Suppressor macrophage (primary cell): ENCODE data around the gene RGS2.

Experiments used
- DNase-seq, 4 experiments: peaks; one replicate each; pipeline ENCODE4 v3.0.0-alpha.2; 2020 to 2022

RGS2 gene

DNA sequence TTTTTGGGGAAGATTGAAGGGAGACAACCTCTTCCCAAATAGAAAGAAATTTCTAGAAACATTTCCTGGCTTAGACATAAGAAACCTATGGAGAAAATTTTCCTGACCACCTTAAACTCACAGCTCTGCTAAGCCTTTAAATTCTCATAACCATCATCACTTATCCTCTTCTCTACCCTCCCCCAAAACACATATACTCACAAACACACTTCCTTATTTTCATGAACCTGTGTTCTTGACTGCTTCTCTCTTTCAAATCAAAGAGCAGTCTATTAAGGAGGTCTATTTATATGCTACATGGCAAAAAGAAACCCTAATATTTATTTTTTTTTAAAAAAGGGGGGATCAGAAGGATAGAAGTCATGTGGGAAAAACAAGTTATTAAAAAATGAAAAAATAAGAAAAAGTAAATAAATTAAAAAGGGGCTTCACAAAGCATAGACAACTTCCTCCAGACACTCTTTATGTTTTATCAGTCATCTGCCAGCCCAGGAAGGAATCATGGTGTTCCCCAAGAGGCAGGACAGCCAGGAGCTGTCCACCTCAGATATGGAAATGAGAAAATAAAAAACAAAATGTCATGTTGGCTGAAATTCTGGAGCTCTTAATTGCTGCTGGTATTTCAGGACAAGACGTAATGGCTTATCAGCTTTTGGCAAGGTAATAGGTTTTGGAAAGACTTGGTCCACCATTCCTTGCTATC is 12.8 kb upstream of the RGS2 start:
- DNase-seq = peak in 2 of 4 experiments; percentile 36 to 41

DNA sequence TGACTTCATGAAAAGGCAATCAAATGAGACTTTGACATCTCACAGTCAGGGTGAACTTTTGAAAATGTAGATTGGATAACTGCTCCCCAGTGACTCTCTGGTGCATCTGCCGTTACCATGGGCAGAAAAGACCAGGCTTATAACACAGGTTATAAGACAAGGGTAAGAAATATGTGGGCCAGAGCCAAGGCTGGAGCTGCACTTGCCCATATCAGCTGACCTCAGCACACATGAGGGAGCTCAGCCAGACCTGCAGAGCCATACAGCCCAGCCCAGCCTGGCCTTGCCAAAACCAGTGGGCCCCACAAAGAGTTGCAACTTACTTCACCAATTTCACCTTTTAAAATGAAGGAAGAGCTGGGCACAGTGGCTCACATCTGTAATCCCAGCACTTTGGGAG is 11.7 kb upstream of the RGS2 start:
- no peak for DNase-seq

DNA sequence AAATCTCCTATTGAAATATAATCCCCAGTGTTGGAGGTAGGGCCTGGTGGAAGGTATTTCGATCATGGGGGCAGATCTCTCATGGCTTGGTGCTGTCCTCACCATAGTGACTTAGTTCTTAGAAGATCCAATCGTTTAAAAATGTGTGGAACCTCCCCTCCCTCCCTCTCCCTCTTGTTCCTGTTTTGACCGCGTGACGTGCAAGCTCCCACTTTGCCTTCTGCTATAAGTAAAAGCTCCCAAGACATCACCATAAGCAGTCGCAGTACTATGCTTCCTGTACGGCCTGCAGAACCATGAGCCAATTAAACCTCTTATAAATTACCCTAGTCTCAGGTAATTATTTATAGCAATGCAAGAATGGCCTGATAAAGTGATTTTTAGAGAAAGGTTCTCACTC is 10.9 kb upstream of the RGS2 start:
- peak; percentile 54 to 75 (median 70) for DNase-seq

DNA sequence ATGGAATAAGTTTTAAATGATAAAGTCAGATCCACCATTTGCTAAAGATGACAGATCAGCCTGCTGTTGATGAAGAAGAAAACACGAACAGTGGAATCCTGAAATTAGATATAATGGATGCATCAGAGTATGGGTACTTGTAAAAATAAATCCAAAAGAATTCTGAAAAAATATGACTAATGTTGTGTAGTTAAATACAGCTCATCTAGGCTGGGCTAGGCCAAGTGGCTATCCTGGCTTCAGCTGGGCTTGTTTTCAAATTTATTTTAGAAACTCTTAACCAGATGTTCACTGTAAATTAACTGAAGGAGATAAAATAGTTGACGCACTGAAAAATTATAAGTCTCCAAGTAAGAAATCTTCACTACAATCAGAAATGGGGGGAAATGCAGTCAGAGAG is 7.4 kb upstream of the RGS2 start:
- no peak for DNase-seq

DNA sequence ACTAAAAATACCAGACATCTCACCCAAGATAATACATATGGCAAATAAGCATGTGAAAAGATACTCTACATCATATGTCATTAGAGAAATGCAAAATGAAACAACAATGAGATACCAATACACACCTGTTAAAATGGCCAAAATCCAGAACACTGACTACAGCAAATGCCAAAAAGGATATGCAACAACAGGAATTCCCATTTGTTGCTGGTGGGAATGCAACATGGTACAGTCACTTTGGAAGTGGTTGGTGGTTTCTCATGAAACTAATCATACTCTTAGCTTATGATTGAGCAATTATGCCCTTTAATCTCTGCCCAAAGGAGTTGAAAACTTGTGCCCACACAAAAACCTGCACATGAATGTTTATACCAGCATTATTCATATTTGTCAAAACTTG is 6.4 kb upstream of the RGS2 start:
- no peak for DNase-seq

DNA sequence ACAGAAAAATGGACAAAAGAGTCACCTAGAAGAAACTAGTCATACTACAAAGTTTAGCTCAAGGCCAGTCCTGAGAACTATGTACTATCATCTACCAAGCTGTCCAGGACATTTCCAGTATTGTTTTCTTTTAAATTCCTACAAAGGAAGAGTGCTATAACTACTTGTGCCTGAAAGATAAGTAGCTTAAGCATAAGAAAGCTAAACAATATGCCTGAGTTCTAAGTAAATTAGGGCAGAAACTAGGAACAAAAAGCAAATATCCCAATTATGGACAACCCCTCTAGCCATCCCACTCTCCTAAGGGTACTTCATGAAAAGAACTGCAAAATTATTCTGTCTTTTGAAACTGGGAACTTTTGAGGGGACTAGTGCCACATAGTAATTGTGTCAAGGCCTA is 5.3 kb upstream of the RGS2 start:
- no peak for DNase-seq

DNA sequence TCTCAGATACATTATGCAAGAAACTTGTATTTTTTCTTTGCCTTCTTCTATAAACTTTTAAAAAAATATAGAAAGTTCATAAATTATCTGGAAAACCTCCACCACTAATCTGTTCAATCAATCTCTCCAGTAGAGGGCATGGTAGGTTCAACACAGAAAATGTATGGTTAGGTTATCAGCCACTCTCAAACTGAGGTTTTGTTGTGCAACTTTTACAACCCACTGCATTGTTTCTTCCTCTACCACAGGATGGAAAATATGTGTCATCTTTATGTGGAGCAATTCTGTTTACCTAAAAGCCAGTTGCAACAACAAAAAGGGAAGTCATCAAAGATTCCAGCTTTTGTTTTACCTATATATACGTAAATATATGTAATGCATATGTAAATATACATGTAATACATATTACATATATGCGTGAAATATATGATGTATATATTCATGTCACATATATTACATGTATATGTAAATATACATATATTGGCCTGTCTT is 3.0 kb upstream of the RGS2 start:
- peak; percentile 75 to 98 (median 91) for DNase-seq

DNA sequence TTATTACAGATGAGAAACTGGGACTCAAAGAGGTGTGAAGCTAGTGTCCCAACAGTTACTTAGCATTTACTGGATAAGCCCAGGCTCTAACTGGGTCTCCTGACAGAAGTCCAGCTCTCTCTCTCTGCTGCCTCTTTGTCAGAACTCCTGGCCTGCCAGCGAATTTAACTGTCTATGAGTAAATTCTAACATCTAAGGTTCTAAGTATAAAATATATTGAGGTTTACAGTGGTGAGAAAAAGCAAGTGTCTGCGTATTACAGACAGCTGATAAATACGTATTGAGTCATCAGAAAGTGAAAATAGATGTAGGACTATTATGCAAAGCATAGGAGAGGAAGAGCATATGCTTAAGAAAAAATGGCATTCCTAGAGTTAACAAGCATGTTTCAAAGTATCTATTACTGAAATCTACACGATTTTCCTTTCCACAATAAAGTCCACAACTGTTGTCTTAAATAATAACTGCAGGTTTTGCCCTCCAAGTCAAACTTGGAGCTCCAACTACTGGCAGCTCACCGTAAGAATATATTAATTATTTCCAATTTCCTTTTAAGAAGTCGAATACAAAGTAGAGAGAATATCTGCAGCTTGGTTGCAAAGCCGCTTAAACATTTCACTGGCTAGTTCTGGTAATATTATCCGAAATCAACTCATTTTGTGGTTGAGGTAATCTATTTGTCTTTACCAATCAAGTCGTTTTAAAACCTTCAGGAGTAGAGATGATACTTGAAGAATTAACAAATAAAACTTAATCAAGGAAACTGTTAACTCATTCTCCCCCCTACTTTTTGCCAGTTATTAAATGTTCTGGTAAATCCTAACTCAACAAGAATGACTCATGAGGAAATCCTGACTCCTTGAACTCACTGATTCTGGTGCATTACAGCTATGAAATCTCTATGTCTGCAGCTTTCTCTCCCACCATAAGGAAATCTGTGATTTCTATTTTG is 1.4 kb upstream of the RGS2 start:
- DNase-seq = peak; percentile 30 to 77 (median 54)

DNA sequence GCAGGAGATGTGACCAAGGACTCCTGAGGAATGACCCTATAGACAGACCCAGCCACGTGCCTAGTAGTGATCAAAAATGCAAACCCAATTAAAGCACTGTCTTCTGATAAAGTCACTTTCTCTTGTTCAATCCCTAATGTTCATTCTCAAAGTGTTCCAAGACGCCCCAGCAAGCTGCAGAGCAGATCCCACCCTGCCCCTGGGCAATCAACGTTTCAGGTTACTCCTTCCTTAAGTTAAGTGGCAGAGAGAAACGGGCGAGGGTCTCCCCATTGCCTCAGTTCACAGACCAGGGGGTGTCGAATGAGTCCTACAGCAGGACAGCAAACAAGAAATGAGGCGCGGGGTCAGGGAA is 699 bp upstream of the RGS2 start:
- no peak for DNase-seq

DNA sequence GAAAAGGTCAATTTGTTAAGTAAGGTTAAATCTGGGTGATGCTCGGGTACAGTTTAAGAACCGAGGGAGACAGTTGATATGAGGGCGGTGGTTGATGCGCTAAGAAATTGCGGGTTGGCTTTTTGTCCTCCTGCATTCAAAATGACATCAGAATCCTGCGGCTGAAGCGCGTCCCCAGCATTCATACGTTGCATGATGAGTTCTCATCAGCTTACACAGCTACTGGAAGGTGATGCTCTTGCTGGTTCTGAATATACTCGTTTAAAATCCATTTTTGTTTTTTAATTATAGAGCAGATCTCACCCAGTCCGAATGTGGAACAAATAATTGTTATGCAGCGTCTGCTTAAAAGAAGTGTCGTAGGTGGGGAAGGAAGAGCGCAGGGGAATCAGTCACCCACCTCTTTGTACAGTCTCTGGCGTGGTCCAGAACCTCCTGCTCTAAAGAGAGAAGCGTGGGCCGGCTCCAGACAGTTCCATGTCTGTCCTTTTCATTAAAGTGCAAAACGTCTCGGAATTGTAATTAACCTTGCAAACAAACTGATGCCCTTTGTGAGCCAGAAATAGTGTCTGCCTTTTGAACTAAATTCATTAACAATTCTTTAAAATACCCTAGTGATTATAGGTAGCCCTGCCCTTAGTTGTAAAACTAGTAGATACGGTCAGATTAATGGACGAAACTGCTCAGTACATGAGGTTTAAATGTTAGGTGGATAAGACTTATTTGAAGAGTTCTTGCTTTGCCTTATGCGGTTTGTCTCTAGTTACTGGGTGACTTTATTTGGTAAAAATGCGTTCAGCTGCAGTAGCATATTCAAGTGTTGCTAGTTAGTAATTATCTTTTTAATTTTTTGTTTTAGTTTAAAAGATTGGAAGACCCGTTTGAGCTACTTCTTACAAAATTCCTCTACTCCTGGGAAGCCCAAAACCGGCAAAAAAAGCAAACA is 741 bp downstream of the RGS2 start:
- peak; percentile 62 to 75 (median 70) for DNase-seq

DNA sequence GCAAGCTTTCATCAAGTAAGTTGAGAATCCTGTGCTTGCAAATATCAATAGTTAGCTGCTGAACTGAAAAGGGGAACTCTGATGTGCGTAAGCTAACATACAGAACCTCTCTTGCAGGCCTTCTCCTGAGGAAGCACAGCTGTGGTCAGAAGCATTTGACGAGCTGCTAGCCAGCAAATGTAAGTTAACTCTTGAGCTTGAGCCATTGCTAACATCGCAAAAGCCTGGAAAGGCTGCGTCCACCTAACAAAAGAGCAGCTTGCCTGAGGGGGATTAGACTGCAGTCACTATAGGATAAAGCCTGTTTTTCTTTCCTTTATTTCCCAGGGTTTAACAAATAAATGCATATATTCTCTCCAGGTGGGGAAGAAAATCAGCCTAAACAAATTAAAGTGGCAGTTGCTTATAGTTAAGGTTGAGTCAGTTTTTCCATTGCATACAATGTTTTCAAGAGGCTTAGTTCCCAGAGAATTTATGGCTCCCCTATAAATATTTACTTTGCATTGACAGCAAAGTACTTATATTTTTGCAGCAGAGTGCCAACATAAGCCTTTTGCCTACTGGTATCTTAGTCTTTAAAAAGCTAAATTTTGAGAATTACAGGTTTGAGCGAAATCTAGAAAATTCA is 1.5 kb downstream of the RGS2 start:
- DNase-seq = peak; percentile 80 to 93 (median 88)

DNA sequence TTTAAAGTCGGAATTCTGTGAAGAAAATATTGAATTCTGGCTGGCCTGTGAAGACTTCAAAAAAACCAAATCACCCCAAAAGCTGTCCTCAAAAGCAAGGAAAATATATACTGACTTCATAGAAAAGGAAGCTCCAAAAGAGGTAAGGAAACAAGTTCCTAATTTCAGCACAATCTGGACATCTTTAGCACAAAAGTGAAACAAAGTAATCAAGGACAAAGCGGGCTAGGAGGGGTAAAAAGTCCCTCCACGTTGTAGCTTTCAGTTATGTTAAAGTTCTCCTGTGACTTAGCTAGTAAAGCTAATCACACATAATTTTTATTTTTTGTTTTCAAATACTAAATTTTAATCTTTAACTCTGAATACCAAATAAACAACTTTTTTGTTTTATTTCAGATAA is 2.2 kb downstream of the RGS2 start:
- peak; percentile 3 to 43 (median 13) for DNase-seq

DNA sequence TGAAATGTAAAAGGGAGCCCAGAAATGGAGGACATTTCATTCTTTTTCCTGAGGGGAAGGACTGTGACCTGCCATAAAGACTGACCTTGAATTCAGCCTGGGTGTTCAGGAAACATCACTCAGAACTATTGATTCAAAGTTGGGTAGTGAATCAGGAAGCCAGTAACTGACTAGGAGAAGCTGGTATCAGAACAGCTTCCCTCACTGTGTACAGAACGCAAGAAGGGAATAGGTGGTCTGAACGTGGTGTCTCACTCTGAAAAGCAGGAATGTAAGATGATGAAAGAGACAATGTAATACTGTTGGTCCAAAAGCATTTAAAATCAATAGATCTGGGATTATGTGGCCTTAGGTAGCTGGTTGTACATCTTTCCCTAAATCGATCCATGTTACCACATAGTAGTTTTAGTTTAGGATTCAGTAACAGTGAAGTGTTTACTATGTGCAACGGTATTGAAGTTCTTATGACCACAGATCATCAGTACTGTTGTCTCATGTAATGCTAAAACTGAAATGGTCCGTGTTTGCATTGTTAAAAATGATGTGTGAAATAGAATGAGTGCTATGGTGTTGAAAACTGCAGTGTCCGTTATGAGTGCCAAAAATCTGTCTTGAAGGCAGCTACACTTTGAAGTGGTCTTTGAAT is 2.9 kb downstream of the RGS2 start:
- DNase-seq = peak in 3 of 4 experiments; percentile 7 to 38 (median 26)

DNA sequence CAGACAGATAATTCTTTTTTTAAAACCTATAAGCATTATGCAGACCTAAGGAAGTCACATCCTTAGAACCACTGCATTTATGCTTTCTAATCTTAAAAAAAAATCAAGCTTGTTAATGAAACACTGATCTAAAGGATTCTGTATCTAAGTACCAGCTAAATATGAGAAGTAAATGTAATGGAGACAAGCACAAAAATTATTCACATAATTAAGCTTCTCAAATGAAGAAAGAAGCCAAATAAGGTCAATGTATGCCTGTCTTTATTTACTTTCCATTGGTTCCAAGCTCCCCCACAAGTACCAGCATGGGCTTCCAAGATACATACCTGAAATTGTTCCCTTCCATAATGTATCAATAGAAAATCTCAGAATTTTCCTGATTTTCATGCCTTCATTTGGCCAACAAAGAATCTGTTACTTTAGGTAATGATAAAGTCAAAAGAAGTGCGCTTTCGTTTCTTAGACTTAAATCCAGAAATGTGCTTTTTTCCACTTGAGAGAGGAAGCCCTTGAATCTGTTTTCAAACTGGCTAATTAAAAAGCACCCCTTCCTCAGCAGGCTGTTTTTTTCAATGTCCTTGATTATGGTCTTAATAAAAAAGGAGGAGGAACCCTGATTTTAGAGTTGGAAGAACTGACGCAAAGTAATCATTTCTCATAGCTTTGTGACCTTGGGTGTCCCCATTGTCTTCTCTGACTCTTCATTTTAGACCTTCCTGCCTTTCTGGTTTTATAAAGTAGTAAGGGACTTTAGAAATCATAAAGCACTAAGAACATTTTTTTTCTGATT is 3.8 kb downstream of the RGS2 start:
- peak in 3 of 4 experiments; percentile 15 to 49 (median 30) for DNase-seq

DNA sequence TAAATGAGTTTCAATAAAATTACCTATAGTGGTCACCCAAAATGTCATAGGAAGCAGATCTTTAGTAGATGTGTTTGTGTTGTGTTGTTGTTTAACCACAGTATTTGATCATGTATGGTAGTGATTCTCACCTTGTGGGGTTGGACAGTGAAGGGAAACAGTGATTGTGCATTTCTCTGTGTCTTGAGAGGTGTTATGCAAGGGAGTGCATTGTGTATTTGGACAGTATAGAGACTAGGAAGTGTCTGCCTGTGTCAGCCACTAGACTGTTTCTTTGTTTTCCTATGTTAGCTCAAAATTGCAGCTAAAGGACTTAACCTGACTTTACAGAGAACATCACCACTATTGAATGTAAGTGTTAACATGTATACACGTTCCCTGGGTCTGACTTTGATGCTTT is 6.0 kb downstream of the RGS2 start:
- DNase-seq = peak in 2 of 4 experiments; percentile 19 to 20

DNA sequence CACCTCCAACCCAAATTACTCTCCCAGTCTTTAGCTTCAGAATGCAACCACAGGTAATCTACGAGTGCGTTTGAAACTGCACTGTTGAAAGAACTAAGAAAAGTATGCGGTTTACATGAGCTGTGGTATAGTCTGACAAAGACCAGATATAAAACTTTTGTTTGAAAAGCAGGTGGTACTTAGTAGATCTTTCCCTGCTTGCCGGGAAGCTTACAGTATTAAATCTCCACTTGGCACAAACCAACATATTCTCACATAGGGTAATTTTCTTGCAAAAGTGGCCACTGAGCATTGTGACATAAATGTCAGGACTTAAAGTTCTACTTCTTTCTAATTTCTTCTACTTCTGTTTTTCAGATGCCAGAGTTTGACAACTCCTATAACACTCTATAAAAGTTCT is 8.4 kb downstream of the RGS2 start:
- DNase-seq = peak in 3 of 4 experiments; percentile 15 to 71 (median 67)

DNA sequence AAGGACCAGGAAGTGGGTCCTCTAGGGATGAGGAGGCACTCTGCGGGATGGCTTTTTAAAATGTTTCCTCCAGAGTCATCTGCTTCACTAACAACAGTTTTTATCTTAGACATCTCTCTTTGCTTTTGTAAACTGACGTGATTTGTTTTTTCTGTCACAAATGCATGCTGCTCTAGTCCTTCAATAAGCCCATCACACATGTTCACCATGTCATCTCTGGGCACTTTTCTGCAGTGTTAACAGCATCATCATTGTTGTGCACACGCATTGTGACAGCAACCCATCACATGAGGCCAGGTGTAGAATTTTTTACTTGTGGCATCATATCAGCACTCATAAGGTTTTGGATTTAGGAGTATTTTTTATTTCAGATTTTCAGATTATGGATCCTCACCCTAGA is 12.5 kb downstream of the RGS2 start:
- no peak for DNase-seq

DNA sequence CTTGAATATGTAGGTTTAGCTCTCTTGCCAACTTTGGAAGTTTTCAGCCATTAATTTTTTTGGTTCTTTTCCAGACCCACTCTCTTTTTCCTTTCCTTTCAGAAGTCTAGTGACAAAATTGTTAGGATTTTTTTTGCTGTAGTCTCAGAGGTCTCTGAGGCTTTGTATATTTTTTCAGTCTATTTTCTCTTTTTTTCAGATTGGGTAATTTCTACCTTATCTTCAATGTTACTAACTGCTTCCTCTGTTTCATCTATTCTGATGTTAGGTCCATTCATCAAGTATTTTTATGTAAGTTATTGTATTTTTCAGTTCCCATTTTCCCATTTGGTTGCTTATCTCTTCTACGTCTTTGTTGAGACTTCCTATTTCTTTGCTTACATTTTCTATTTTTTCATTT is 15.7 kb downstream of the RGS2 start:
- DNase-seq = no peak

DNA sequence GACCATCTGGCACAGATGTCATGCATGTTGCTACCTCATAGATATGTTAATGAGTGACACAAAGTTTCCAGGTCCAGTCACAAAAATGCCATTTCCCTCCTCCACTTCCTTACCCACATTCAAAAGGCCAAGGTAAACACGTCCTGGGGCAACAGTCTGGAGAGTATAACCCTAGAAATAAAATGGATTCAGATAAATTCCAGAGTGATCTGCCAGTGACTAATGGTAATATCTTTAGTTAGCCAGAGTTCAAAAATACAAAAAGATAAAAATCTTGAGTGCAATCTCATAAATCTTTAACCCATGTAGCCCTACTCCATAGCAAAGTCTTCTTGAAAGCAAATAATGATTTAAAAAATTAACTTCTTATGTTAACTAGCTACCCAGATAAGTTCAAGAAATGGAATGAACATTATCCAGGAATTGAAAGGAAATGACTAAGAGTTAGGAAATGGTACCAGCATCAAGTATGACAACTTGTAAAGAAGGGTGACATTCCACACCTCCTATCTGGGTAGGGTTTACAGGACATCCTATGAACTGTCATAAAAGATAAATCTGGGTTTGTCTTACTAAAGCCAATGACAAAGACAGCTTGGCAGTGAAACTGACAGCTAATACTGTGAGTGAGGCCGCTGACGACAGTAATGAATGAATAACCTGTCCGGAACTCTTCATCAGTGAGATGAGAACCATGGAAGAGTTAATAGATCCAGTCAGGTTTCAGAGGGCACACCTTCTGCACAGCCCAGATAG is 18.1 kb downstream of the RGS2 start:
- no peak for DNase-seq
